OCI-LY1 (cell line): ENCODE measurements around the gene KCNMB2.
"Not testable (repeated sequence)": the region's sequence is repeated elsewhere in the genome, so short reads cannot be mapped to it uniquely, and the experiment has no call there.

Source experiments
- H2AFZ ChIP-seq: fragments of 200-600 bp; sonication (generic), shearing (Covaris generic); 2 replicates; pipeline ENCODE4 v1.6.0; 2014; ENCODE audit warnings: antibody characterized with exemption, mild to moderate bottlenecking, low read length
- H3F3A ChIP-seq: fragments of 200-600 bp; sonication (generic), shearing (Covaris generic); 2 replicates; pipeline ENCODE4 v1.6.0; 2014; ENCODE audit warnings: mild to moderate bottlenecking, antibody characterized with exemption, low read length, moderate library complexity; ENCODE audit not compliant: insufficient read depth
- H3K27ac ChIP-seq: fragments of 200-600 bp; sonication (generic); 2 replicates; pipeline ENCODE4 v1.5.1; 2014; ENCODE audit warnings: low read length, mixed run types, mild to moderate bottlenecking, low read depth; ENCODE audit not compliant: poor library complexity, severe bottlenecking
- H3K27me3 ChIP-seq: fragments of 200-600 bp; sonication (generic); 2 replicates; pipeline ENCODE4 v1.6.0; 2014; ENCODE audit warnings: antibody characterized with exemption, mild to moderate bottlenecking, low read length, moderate library complexity; ENCODE audit not compliant: insufficient read depth
- H3K36me3 ChIP-seq: fragments of 200-600 bp; sonication (generic); 2 replicates; pipeline ENCODE4 v1.6.1; 2014; ENCODE audit warnings: mild to moderate bottlenecking, antibody characterized with exemption, low read length, moderate library complexity, mixed read lengths; ENCODE audit not compliant: insufficient read depth
- H3K4me1 ChIP-seq: fragments of 200-600 bp; sonication (generic); 2 replicates; pipeline ENCODE4 v1.5.1; 2014; ENCODE audit warnings: mild to moderate bottlenecking, low read length, moderate library complexity; ENCODE audit not compliant: insufficient read depth, severe bottlenecking
- H3K4me2 ChIP-seq: fragments of 200-600 bp; sonication (generic), shearing (Covaris generic); 2 replicates; pipeline ENCODE4 v1.6.1; 2014; ENCODE audit warnings: low read length
- H3K4me3 ChIP-seq: fragments of 200-600 bp; sonication (generic); 2 replicates; pipeline ENCODE4 v1.5.1; 2014; ENCODE audit warnings: low read length, low read depth, mild to moderate bottlenecking, mixed read lengths; ENCODE audit not compliant: poor library complexity, severe bottlenecking
- H3K79me2 ChIP-seq: fragments of 200-600 bp; shearing (Covaris generic); 2 replicates; pipeline ENCODE4 v1.6.1; 2016; ENCODE audit warnings: mixed run types, low read length, mixed read lengths; ENCODE audit not compliant: insufficient read depth
- H3K9ac ChIP-seq: fragments of 200-600 bp; sonication (generic), shearing (Covaris generic); 2 replicates; pipeline ENCODE4 v1.6.1; 2014; ENCODE audit warnings: mild to moderate bottlenecking, low read length, mixed read lengths
- H3K9me2 ChIP-seq: fragments of 200-600 bp; sonication (generic), shearing (Covaris generic); 2 replicates; pipeline ENCODE4 v1.6.1; 2014; ENCODE audit warnings: low read depth, mild to moderate bottlenecking, low read length, mixed read lengths
- H3K9me3 ChIP-seq: fragments of 200-600 bp; shearing (Covaris generic); 2 replicates; pipeline ENCODE4 v1.6.1; 2014; ENCODE audit warnings: low read length, mixed read lengths
- H4K20me1 ChIP-seq: fragments of 200-600 bp; sonication (generic), shearing (Covaris generic); 2 replicates; pipeline ENCODE4 v1.6.0; 2016; ENCODE audit warnings: mild to moderate bottlenecking, low read length; ENCODE audit not compliant: insufficient read depth
- EZH2 ChIP-seq: fragments of 200-600 bp; sonication (generic), shearing (Covaris generic); IDR thresholded peaks from 2 replicates; pipeline ENCODE4 v1.8.0; 2017; ENCODE audit warnings: borderline replicate concordance, mixed run types, mild to moderate bottlenecking, antibody characterized with exemption, low read length, moderate library complexity, mixed read lengths
- TF ChIP-seq, protein P1 (sequence below): fragments of 200-600 bp; sonication (generic), shearing (Covaris generic); IDR thresholded peaks from 2 replicates; pipeline ENCODE4 v1.5.1; 2017; ENCODE audit warnings: mild to moderate bottlenecking, antibody characterized with exemption, low read length, moderate library complexity, mixed read lengths

Gene KCNMB2

DNA sequence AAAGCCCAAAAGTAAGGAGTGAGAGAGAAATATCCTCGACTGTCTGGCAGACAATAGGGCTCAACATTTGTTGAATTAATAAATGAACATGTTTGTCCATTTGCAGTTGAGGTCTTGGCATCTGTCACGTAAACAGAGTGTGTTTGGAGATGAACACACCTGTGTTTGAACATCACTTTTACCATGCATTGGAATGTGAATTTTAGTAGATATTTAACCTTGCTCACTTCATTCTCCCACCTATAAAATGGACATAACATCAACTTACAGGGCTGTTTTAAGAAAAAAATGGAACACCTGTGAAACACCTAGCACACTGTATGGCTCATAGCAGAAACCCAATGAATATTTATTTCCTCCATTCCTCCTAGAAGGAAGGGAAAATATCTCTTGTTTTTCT lies 204.8 kb downstream of the KCNMB2 start:
- H3K4me3 ChIP-seq: no peak overlapping the region
- no peak overlapping the region for H3K9ac ChIP-seq
- H2AFZ ChIP-seq: no peak overlapping the region
- no peaks in the 10 kb centered on the region for H3K36me3 ChIP-seq
- no peaks in the 10 kb centered on the region for H3K4me1 ChIP-seq
- H3K9me2 ChIP-seq: no peaks in the 10 kb centered on the region
- no peaks in the 10 kb centered on the region for H3K9me3 ChIP-seq
- no peak overlapping the region for H3K27ac ChIP-seq
- H3F3A ChIP-seq: no peaks in the 10 kb centered on the region
- TF ChIP-seq, protein P1, sequence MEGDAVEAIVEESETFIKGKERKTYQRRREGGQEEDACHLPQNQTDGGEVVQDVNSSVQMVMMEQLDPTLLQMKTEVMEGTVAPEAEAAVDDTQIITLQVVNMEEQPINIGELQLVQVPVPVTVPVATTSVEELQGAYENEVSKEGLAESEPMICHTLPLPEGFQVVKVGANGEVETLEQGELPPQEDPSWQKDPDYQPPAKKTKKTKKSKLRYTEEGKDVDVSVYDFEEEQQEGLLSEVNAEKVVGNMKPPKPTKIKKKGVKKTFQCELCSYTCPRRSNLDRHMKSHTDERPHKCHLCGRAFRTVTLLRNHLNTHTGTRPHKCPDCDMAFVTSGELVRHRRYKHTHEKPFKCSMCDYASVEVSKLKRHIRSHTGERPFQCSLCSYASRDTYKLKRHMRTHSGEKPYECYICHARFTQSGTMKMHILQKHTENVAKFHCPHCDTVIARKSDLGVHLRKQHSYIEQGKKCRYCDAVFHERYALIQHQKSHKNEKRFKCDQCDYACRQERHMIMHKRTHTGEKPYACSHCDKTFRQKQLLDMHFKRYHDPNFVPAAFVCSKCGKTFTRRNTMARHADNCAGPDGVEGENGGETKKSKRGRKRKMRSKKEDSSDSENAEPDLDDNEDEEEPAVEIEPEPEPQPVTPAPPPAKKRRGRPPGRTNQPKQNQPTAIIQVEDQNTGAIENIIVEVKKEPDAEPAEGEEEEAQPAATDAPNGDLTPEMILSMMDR: no peak
- TF ChIP-seq EZH2: no peak
- H4K20me1 ChIP-seq: no peaks in the 10 kb centered on the region
- H3K79me2 ChIP-seq: no peaks in the 10 kb centered on the region
- no peak overlapping the region for H3K4me2 ChIP-seq
- H3K27me3 ChIP-seq: no peaks in the 10 kb centered on the region

DNA sequence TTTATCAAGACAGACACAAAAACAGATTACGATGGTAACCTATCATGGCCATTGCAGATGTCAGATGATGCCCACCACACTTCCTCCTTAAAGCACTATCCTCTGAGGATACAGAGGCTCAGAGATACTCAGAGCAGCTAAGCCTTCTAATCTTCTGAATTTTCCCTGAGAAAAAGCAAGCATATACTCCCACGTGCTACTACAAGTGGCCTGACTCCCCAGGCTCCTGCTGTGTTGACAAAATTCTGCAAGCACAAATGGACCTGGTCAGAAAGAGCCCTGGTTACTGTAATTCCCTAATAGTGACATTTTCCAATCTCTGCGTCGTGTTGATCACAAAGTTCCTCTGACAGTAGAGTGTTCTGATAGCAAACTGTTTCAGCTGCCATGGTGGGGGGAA lies 207.1 kb downstream of the KCNMB2 start:
- H3K4me1 ChIP-seq: no peaks in the 10 kb centered on the region
- no peaks in the 10 kb centered on the region for H3K79me2 ChIP-seq
- H3K4me2 ChIP-seq: no peak overlapping the region
- no peaks in the 10 kb centered on the region for H3K9me2 ChIP-seq
- no peak overlapping the region for H3K4me3 ChIP-seq
- no peak overlapping the region for H3K9ac ChIP-seq
- no peaks in the 10 kb centered on the region for H4K20me1 ChIP-seq
- no peak overlapping the region for H3K27ac ChIP-seq
- H3K9me3 ChIP-seq: no peaks in the 10 kb centered on the region
- no peak overlapping the region for H2AFZ ChIP-seq
- no peaks in the 10 kb centered on the region for H3K36me3 ChIP-seq
- H3K27me3 ChIP-seq: no peaks in the 10 kb centered on the region
- no peaks in the 10 kb centered on the region for H3F3A ChIP-seq
- TF ChIP-seq, protein P1: no peak
- TF ChIP-seq EZH2: no peak

DNA sequence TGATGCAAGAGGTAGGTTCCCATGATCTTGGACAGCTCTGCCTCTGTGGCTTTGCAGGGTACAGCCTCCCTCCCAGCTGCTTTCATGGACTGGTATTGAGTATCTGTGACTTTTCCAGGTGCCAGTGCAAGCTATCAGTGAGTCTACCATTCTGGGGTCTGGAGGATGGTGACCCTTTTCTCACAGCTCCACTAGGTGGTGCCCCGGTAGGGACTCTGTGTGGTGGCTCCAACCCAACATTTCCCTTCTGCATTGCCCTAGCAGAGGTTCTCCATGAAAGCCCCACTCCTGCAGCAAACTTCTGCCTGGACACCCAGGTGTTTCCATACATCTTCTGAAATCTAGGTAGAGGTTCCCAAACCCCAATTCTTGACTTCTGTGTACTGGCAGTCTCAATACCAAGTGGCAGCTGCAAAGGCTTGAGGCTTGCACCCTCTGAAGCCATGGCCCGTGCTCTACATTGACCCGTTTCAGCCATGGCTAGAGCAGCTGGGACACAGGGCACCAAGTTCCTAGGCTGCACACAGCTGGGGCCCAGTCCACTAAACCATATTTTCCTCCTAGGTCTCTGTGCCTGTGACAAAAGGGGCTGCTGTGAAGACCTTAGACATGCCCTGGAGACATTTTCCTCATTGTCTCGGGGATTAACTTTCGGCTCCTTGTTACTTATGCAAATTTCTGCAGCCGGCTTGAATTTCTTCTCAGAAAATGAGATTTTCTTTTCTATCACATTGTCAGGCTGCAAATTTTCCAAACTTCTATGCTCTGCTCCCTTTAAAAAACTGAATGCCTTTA lies 209.8 kb downstream of the KCNMB2 start:
- not testable (repeated sequence) for H3K4me2 ChIP-seq, H3K79me2 ChIP-seq
- TF ChIP-seq, protein P1: peak; percentile 33

More for the DNA sequence above, 209.8 kb downstream of the KCNMB2 start:
- not testable (repeated sequence) for H2AFZ ChIP-seq, H3K27ac ChIP-seq, H3K4me1 ChIP-seq, H3K9ac ChIP-seq, H4K20me1 ChIP-seq, H3K27me3 ChIP-seq, H3F3A ChIP-seq, H3K9me3 ChIP-seq, H3K4me3 ChIP-seq, H3K36me3 ChIP-seq, H3K9me2 ChIP-seq
